Peyer's patch (tissue), 4 donors: ENCODE results near the gene GLB1L. TPM values are rescaled to one million over a fixed set of nuclear protein-coding genes. Genes with fewer than 3 reads are reported as not detected.

Experiments
- DNase-seq, 3 donors: peaks; one replicate each; pipeline ENCODE4 v3.0.0-alpha.2; 2017 to 2019
- H3K27ac ChIP-seq, 4 donors: fragments of 200-600 bp; sonication (generic); one replicate each; pipeline ENCODE4 v1.5.1; 2016 to 2019
- H3K27me3 ChIP-seq, 2 donors: fragments of 200-600 bp; sonication (generic); one replicate each; pipeline ENCODE4 v1.5.1; 2019
- H3K36me3 ChIP-seq, 3 donors: fragments of 200-600 bp; sonication (generic); one replicate each; pipeline ENCODE4 v1.5.1; 2016 to 2019
- H3K4me1 ChIP-seq, 4 donors: fragments of 200-600 bp; sonication (generic); one replicate each; pipeline ENCODE4 v1.5.1; 2016 to 2019
- H3K4me3 ChIP-seq, 4 donors: fragments of 200-600 bp; sonication (generic); 1 replicate in 3 of 4; 2 replicates in 1 of 4; pipeline ENCODE4 v1.5.1; 2016 to 2019; ENCODE audit warnings: mild to moderate bottlenecking in 1 of 4
- H3K9me3 ChIP-seq, 4 donors: fragments of 200-600 bp; sonication (generic); one replicate each; pipeline ENCODE4 v1.5.1; 2016 to 2019; ENCODE audit warnings: mild to moderate bottlenecking in 1 of 4
- CTCF ChIP-seq, 6 experiments: fragments of 450-650 bp in 4 of 6; fragments of 200-600 bp in 2 of 6; sonication (generic) in 1 of 6; IDR thresholded peaks; one replicate each; pipeline ENCODE4 v1.5.1; 2017 to 2019; ENCODE audit warnings: antibody characterized with exemption in 6 of 6, mild to moderate bottlenecking in 3 of 6, moderate library complexity in 1 of 6
- POLR2A ChIP-seq, 2 donors: fragments of 450-650 bp; IDR thresholded peaks; one replicate each; pipeline ENCODE4 v1.5.1; 2017; ENCODE audit warnings: antibody characterized with exemption in 2 of 2, mild to moderate bottlenecking in 2 of 2, moderate library complexity in 2 of 2
- total RNA-seq, 4 donors: library from RNA; depleted of rRNA; stranded (reverse); fragments of >200 nt; gene quantifications; one replicate each; pipeline ENCODE4 v1.1.0, GENCODE V29; 2016

Gene GLB1L
- total RNA-seq, 4 donors from 2014 or later = 2.7 to 9.5 (median 7.0) TPM; not detected in 1

- Histone ChIP-seq H3K27ac (peak overlapping the region; percentile 86 to 98 (median 92)), H3K9me3 (no peaks in the 10 kb centered on the region), H3K4me3 (peak overlapping the region; percentile 65 to 88 (median 76)), H3K27me3 (no peaks in the 10 kb centered on the region), H3K4me1 (peaks cover 7 to 54% (median 36%) of the 10 kb centered on the region in 4 donors), H3K36me3 (no peaks in the 10 kb centered on the region)
- TF ChIP-seq CTCF (IDR thresholded peaks at IDR 0.05) (no peak), POLR2A (IDR thresholded peaks at IDR 0.05) (no peak)
- DNase-seq = no peak
These were observed 476 bp downstream of the GLB1L start for GRCh38 chr2:219244789-219245147.

- H3K9me3 ChIP-seq = no peaks in the 10 kb centered on the region
- H3K27ac ChIP-seq = peak overlapping the region in 2 of 4 donors; percentile 63 to 64
- H3K4me3 ChIP-seq = peak overlapping the region in 2 of 4 donors; percentile 33 to 36
- peak in 1 of 2 donors; percentile 36 for TF ChIP-seq POLR2A (IDR thresholded peaks at IDR 0.05)
- TF ChIP-seq CTCF (IDR thresholded peaks at IDR 0.05) = no peak
- peak in 2 of 3 donors; percentile 68 to 80 for DNase-seq
- peaks cover under 1 to 39% (median 23%) of the 10 kb centered on the region in 4 donors for H3K4me1 ChIP-seq
- peaks cover 0 to 8% (median 0%) of the 10 kb centered on the region in 3 donors for H3K36me3 ChIP-seq
- H3K27me3 ChIP-seq = no peaks in the 10 kb centered on the region
These were observed 1.9 kb downstream of the GLB1L start for GRCh38 chr2:219243291-219243761.

- Histone ChIP-seq H3K36me3 (peaks cover 0 to 75% (median 0%) of the 10 kb centered on the region in 3 donors), H3K4me1 (peaks cover 0 to 11% (median 5%) of the 10 kb centered on the region in 4 donors), H3K27ac (no peak overlapping the region), H3K27me3 (no peaks in the 10 kb centered on the region), H3K9me3 (no peaks in the 10 kb centered on the region), H3K4me3 (no peak overlapping the region)
- TF ChIP-seq POLR2A (IDR thresholded peaks at IDR 0.05) = no peak
- no peak for TF ChIP-seq CTCF (IDR thresholded peaks at IDR 0.05)
- no peak for DNase-seq
These were observed 10.9 kb downstream of the GLB1L start for GRCh38 chr2:219234331-219234730.

- peaks cover 0 to 26% (median 18%) of the 10 kb centered on the region in 4 donors for H3K4me1 ChIP-seq
- peaks cover 0 to 50% (median 0%) of the 10 kb centered on the region in 3 donors for H3K36me3 ChIP-seq
- TF ChIP-seq POLR2A (IDR thresholded peaks at IDR 0.05) (no peak), CTCF (IDR thresholded peaks at IDR 0.05) (no peak)
- H3K27ac ChIP-seq = peak overlapping the region; percentile 88 to 97 (median 94)
- no peaks in the 10 kb centered on the region for H3K9me3 ChIP-seq
- H3K4me3 ChIP-seq = peak overlapping the region; percentile 77 to 85 (median 82)
- no peaks in the 10 kb centered on the region for H3K27me3 ChIP-seq
- DNase-seq = peak; percentile 73 to 81 (median 74)
These were observed 15.1 kb downstream of the GLB1L start for GRCh38 chr2:219230059-219230540.

- H3K4me1 ChIP-seq = peaks cover 0 to 26% (median 18%) of the 10 kb centered on the region in 4 donors
- TF ChIP-seq CTCF (IDR thresholded peaks at IDR 0.05) = peak in 3 of 6 experiments; percentile 8 to 16 (median 16)
- TF ChIP-seq POLR2A (IDR thresholded peaks at IDR 0.05) = peak; percentile 82 to 91
- peak; percentile 98 to 100 (median 99) for DNase-seq
These were observed 15.8 kb downstream of the GLB1L start, which contains the start of the genes ANKZF1 and ATG9A for GRCh38 chr2:219229305-219230058. Gene ANKZF1, plus strand, starts transcription at chr2:219229806. Its CDS starts 452 bp downstream, at chr2:219230258. Gene ATG9A, minus strand, starts transcription at chr2:219229636. Its CDS starts 1,612 bp downstream, at chr2:219228024.

More at GRCh38 chr2:219229305-219230058, 15.8 kb downstream of the GLB1L start, which contains the start of the genes ANKZF1 and ATG9A:
- H3K9me3 ChIP-seq = no peaks in the 10 kb centered on the region
- H3K27me3 ChIP-seq = no peaks in the 10 kb centered on the region
- peaks cover 0 to 50% (median 0%) of the 10 kb centered on the region in 3 donors for H3K36me3 ChIP-seq
- peak within 1 kb of the TSS; percentile 88 to 97 (median 94) for H3K27ac ChIP-seq
- H3K4me3 ChIP-seq = peak within 1 kb of the TSS; percentile 77 to 85 (median 82)
